Measurements from ENCODE around the gene ADRB1.

ADRB1 gene

DNA sequence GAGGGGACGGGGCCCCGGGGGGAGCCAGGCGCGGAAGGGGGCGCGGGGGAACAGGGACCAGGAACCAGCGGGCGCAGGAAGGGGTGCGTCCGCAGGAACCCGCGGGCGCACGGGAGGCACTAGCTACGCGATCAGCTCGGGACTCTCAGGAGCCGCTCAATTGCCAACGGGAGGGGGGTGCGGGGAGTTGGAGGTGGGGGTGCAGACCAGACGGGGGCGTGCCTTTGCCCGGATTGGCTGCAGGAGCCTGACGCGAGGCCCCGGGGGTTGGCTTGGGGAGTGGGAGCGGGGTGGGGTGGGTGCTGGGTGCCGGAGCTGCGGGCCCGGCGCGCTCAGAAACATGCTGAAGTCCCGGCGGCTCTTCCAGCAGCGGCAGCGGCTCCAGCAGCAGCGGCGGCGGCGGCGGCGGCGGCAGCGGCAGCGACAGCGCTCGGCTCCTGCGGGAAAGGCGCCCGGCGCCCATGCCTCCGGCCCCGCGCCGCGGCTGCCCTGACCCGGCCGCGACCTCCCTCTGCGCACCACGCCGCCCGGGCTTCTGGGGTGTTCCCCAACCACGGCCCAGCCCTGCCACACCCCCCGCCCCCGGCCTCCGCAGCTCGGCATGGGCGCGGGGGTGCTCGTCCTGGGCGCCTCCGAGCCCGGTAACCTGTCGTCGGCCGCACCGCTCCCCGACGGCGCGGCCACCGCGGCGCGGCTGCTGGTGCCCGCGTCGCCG is at the start of gene ADRB1:
Gene ADRB1 (plus strand): TSS at position 335 of the 715 bp plus-strand sequence. CDS start 267 bp downstream, at position 602.
- DNase-seq (ENCODE audit: insufficient read length, low spot score), result peak; percentile 89
- no peak for FAIRE-seq
- TF ChIP-seq POLR2A (IDR thresholded peaks at IDR 0.05; ENCODE audit: low read depth, low read length), result peak; percentile 71

DNA sequence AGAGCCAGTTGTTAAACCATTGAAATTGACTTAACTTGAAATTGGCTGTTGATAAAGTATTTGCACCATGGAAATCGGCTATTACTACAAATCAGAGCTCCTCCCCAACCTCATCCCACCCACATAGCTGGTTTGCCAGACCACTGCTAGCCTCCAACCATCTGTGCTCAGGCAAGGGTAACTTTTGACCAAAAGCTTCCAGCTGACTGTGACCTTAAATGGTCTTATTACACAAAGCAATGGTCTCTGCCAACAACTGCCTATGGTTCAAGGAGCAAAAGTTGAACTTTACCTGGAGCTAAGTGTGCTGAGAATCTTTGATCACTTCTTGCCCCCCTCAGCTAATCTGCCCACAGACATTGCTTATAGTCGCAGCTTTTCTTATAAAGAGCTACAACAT is 48.5 kb upstream of the ADRB1 start:
- DNase-seq (ENCODE audit: insufficient read length, low spot score), result no peak
- no peak for FAIRE-seq
- no peak for TF ChIP-seq POLR2A (IDR thresholded peaks at IDR 0.05; ENCODE audit: low read depth, low read length)

DNA sequence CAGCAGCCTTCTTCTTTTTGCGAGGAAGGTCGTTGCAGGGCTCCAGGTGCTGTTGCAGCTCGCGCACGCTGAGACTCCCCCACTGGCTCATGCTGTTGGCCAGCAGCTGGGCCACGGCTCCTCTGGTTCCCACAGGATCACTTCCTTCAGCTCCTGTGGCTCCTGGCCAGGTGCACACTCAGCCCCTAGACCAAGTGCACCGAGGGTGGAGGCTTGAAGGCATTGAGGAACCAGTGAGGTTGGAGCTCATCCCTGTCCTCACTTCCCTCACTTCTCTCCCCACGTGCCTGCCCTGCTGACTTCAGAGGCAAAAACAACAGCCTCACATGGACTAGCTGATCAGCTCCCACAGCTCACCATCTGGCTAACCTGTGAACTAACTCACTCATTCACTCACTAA is 46.2 kb upstream of the ADRB1 start:
- DNase-seq (ENCODE audit: insufficient read length, low spot score) (no peak), FAIRE-seq (no peak)
- TF ChIP-seq POLR2A (IDR thresholded peaks at IDR 0.05; ENCODE audit: low read depth, low read length), result no peak

DNA sequence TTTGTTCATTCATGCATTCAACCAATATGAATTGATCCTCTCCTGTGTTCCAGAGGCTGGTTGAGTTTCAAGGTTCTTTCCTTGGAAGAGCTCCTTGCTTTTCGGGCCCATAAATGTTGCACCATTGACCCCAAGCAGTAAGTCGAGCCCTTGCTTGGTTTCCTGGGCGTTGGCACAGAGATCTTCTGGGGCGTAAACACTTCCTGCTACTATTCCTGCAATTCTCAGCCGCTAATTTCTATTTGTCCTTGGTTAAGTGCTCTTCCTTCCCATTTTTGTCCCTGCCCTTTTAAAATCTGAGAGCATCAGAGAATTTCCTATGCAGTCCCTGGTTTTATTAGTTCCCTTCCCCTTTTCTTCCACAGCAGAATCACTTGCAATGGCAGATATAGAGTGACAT is 44.1 kb upstream of the ADRB1 start:
- TF ChIP-seq POLR2A (IDR thresholded peaks at IDR 0.05; ENCODE audit: low read depth, low read length), result no peak
- FAIRE-seq, result no peak
- DNase-seq (ENCODE audit: insufficient read length, low spot score), result no peak

DNA sequence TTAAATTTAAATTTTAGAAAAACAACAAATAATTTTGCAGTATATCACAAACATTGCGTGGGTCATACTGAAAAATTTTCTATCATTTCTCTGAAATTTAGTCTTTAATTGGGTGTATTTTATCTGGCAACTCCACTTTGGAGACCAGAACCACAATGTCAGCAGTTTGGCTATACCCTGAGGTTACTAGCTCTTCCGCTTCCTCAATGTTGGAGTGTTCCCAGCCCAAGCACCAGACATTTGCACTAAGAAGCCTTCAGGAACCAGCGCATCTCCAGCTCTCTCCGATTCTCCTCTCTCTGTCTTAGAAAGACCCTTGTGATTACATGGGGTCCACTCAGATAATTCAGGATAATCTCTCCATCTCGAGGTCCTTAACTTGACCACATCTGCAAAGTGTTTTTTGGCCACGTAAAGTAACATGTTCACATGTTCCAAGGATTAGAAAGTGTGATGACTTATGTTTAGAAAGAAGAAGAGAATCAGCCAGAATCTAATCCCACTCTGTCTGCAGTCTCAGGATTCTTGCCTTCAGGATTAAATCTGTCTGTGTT is 43.1 kb upstream of the ADRB1 start:
- TF ChIP-seq POLR2A (IDR thresholded peaks at IDR 0.05; ENCODE audit: low read depth, low read length), result no peak
- FAIRE-seq (no peak), DNase-seq (ENCODE audit: insufficient read length, low spot score) (no peak)

DNA sequence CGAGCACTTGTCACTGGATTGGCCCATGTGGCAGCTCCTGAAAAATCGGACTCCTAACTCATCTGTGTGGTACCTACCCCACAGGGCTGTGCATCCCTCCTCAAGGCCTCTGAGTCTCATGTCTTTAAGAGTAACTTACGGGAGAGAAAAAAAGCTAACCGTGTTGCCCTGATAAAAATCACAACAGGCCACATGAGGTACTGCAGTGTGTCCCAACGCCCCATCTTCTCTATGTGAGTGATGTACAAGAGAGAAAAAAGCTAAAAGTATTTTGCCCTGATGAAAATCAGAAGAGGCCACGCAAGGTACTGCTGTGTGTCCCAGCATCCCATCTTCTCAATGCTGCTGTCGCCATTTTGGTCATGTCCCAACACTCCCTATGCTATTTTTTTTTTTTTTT is 41.2 kb upstream of the ADRB1 start:
- DNase-seq (ENCODE audit: insufficient read length, low spot score) (no peak), FAIRE-seq (no peak)
- TF ChIP-seq POLR2A (IDR thresholded peaks at IDR 0.05; ENCODE audit: low read depth, low read length), result no peak

DNA sequence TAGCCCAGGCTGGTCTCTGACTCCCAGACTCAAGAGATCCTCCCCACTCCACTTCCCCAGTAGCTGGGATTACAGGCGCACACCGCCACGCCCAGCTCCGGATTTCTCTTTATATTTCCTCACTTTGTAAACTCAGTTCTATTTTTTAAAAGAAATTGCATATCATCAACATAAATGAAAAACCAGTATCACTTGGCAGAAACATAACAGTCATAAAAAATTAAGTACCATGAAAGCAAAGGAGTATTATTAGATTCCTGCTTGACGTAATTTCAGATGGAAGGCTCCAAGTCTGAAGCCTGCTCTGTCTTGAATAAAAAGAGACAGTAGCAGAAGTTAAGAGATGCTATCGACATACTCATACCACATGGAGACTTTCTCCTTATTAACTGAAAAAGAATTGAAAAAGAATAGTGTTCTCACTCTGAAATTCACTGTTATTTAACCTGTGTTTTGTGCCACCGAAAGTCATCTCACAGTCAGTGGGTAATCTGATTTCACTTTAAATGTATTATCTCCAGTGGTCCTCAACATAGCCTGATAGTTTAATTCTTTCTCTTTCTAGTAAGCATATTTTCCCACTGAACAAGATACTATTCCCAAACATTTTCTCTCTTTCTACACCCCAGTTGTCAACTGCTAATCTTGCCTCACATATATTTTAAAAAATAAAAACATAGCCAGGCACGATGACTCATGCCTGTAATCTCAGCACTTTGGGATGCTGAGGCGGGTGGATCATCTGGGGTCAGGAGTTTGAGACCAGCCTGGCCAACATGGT is 40.3 kb upstream of the ADRB1 start:
- DNase-seq (ENCODE audit: insufficient read length, low spot score) (no peak), FAIRE-seq (no peak)
- TF ChIP-seq POLR2A (IDR thresholded peaks at IDR 0.05; ENCODE audit: low read depth, low read length), result no peak

DNA sequence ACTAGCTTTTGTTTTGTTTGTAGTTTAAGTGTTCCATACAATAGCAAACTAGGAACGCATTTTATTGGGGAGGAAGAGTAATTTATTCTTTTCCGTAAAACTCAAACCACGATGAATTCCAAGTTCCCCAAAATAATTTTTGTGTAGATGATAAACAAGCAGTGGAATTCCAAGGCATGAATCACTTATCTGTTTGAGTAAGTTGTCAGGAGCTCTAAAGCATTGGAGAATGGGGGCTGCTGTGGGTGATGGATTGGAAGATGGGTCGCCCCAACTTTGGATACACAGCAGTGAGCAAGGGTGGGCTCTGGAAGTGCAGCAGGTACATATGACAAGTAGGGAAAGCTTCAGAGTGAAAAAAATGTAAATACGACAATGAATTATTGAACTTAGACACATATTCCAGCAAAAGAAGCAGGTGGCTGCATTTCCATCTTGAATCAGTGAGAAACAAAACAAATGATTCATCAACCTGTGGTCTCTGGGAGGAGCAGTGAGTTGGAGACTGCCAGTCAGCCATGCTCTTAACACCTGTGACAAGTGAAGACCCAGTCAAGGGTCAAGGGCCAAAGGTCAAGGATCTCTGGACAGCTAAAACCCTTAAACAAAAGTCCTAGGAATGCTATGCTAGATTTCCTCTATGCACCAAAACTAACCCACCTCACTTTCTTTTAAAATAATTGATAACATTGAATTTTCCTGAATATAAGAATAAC is 34.2 kb upstream of the ADRB1 start:
- no peak for DNase-seq (ENCODE audit: insufficient read length, low spot score)
- TF ChIP-seq POLR2A (IDR thresholded peaks at IDR 0.05; ENCODE audit: low read depth, low read length), result no peak
- FAIRE-seq, result peak; percentile 82

DNA sequence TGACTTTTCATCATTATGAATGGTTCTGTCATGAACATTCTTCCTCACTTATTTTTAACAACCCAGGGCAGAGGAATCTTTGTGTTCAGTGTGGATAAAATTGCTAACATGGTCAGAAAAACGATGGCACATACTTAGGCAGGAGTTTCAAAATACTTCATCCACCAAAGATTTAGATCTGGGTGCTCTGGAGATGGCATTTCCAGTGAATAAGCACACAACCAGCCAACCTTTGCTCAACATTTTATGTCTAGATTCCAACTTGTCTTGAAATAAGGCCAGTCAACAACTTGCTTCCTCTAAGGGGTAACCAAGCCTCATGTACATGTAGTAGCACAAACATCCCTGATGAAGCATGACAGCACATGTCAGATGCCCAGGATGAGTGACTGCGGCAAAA is 33.4 kb upstream of the ADRB1 start:
- no peak for TF ChIP-seq POLR2A (IDR thresholded peaks at IDR 0.05; ENCODE audit: low read depth, low read length)
- FAIRE-seq, result no peak

DNA sequence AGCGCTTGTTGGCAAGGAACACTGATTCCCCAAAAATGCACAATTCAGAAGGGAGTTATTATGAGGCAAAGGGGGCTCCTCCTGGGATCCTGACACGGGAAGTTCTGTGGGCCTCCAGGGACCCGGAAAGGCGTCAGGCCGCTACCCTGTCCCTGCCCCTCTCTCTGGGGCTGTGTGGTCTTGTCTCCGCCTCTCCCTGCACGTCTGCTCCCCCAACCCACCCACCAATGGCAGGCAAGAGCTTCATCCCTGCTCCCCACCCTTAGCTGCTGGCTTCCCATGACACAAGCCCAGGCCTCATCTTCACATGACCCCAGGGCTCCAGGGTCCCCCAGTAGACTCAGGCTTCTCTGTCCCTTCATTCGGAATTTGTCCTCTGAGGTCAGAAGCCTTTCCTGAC is 31.0 kb upstream of the ADRB1 start:
- no peak for TF ChIP-seq POLR2A (IDR thresholded peaks at IDR 0.05; ENCODE audit: low read depth, low read length)

More for the DNA sequence above, 33.4 kb upstream of the ADRB1 start:
- no peak for DNase-seq (ENCODE audit: insufficient read length, low spot score)

DNA sequence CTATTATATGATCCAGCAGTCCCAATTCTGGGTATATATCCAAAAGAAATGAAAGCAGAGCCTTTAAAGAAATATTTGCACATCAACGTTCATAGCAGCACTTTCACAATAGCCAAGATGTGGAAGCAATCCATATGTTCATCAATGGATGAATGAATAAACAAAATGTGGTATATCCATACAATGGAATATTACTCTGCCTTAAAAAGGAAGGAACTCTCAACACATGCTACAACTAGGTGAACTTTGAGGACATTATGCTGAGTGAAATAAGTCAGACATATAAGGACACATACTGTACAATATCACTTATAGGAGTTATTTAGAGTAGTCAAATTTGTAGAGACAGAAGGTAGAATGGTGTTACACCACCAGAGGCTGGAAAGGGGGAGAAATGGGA is 28.0 kb upstream of the ADRB1 start:
- TF ChIP-seq POLR2A (IDR thresholded peaks at IDR 0.05; ENCODE audit: low read depth, low read length), result no peak
- FAIRE-seq (no peak), DNase-seq (ENCODE audit: insufficient read length, low spot score) (no peak)

More for the DNA sequence above, 31.0 kb upstream of the ADRB1 start:
- FAIRE-seq, result no peak
- DNase-seq (ENCODE audit: insufficient read length, low spot score), result no peak

DNA sequence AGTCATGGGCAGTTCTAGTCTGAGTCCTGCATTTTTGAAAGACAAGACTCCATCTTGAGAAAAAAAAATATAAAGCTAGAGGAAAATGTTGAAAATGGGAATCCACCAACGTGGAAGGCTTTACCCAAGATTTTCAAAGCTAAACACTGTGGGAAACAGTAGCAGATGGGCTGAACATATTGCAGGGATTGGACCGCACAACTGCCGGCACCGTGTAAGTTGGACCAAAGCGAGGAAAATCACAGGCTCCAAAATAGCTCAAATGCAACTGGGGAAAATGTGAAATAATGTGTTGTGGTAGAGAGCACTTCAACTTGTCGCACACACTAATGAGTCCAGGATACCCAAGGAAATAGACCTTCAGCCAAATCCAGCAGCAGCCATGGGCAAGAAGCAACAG is 26.4 kb upstream of the ADRB1 start:
- no peak for FAIRE-seq
- TF ChIP-seq POLR2A (IDR thresholded peaks at IDR 0.05; ENCODE audit: low read depth, low read length), result no peak

DNA sequence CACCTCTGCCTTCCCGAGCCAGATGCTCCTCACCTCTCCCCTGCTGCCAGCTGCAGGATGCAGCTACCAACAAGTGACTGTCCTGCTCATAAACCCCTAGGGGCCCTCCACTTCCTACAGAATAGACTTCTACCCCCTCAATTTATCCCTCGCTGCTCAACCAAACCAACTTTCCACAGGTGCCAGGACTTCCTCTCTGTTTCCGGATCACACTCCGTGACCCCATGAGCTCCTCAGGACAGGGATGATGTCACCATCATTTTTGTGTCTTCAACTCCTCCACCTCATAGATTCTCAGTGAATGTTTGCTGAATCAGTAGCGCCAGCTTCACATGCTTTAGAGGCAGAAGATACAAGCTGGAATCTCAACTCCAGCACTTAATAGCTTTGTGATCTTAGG is 25.8 kb upstream of the ADRB1 start:
- TF ChIP-seq POLR2A (IDR thresholded peaks at IDR 0.05; ENCODE audit: low read depth, low read length), result no peak
- FAIRE-seq, result no peak

More for the DNA sequence above, 26.4 kb upstream of the ADRB1 start:
- no peak for DNase-seq (ENCODE audit: insufficient read length, low spot score)

DNA sequence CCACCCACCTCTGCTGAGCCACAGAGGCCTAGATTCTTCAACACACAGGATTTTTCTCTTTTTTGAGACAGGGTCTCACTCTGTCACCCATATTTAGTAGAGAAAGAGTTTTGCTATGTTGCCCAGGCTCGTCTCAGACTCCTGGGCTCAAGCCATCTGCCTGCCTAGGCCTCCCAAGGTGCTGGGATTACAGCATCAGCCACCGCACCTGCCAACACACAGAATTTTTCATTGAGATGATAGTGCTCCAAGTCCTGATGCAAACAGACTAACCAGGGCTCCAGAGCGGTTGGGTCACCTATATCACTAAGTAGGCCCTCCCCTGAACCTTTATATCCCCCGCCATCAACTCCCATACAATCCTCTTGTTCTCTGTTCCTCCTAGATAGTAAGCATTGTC is 24.4 kb upstream of the ADRB1 start:
- FAIRE-seq, result no peak
- no peak for TF ChIP-seq POLR2A (IDR thresholded peaks at IDR 0.05; ENCODE audit: low read depth, low read length)
- no peak for DNase-seq (ENCODE audit: insufficient read length, low spot score)

More for the DNA sequence above, 25.8 kb upstream of the ADRB1 start:
- no peak for DNase-seq (ENCODE audit: insufficient read length, low spot score)
